Measurements from ENCODE around the gene KATNB1. TPM values are rescaled to one million over a fixed set of nuclear protein-coding genes. Genes with fewer than 3 reads are reported as not detected.
"Not testable (repeated sequence)": the region's sequence is repeated elsewhere in the genome, so short reads cannot be mapped to it uniquely, and the experiment has no call there.

The KATNB1 gene
- polyA plus RNA-seq, 1 of the 3 experiments (the other 2 are of a cell fraction), result 43.7 TPM

- no peak for TF ChIP-seq REST (IDR thresholded peaks at IDR 0.05; ENCODE audit: low read depth, low read length)
- no peak for TF ChIP-seq GABPA (IDR thresholded peaks at IDR 0.05; ENCODE audit: low read depth)
Observed at GRCh38 chr16:57778658-57779057, 43.1 kb downstream of the KATNB1 start (continued).

GRCh38 chr16:57779836-57780235, 44.3 kb downstream of the KATNB1 start:
- H2AFZ ChIP-seq (ENCODE audit: low read depth); H3K9me2 ChIP-seq; H3F3A ChIP-seq (replicated peaks; ENCODE audit: insufficient read depth); H3K9me3 ChIP-seq; H3K4me3 ChIP-seq (ENCODE audit: low read depth in 2 of 2, low read length in 1 of 2); H3K27ac ChIP-seq (ENCODE audit: low read depth in 2 of 2, low read length in 1 of 2); H3K4me2 ChIP-seq; CTCF ChIA-PET; DNase-seq; H3K27me3 ChIP-seq (ENCODE audit: insufficient read depth); H3K4me1 ChIP-seq (ENCODE audit: control insufficient read depth in 1 of 2, insufficient read depth in 2 of 2, low read depth in 1 of 2, low read length in 1 of 2); H3K9ac ChIP-seq; POLR2A ChIA-PET: not testable (repeated sequence)
- Histone ChIP-seq H3K36me3 (replicated peaks in 1 of 2; ENCODE audit: control insufficient read depth in 1 of 2, insufficient read depth in 2 of 2, low read length in 1 of 2) (peaks cover 5 to 15% of the 10 kb centered on the region in 2 experiments), H3K79me2 (ENCODE audit: insufficient read depth) (peaks cover 43% of the 10 kb centered on the region), H4K20me1 (ENCODE audit: insufficient read depth) (peaks cover 21% of the 10 kb centered on the region; the same call in 1 of the 2 replicates)
- WGBS (ENCODE audit: low lambda C conversion rate), result 94% methylated on average over 5 of the region's 5 CpGs

GRCh38 chr16:57781349-57781740, 45.8 kb downstream of the KATNB1 start:
- no peaks in the 10 kb centered on the region for H3K9me2 ChIP-seq
- H3K27me3 ChIP-seq (ENCODE audit: insufficient read depth), result no peaks in the 10 kb centered on the region
- H3F3A ChIP-seq (replicated peaks; ENCODE audit: insufficient read depth), result no peaks in the 10 kb centered on the region
- no peak for TF ChIP-seq FOXM1 (IDR thresholded peaks at IDR 0.05; ENCODE audit: low read depth)
- TF ChIP-seq GABPA (IDR thresholded peaks at IDR 0.05; ENCODE audit: low read depth), result no peak
- no peak for TF ChIP-seq SIN3A (IDR thresholded peaks at IDR 0.05; ENCODE audit: borderline replicate concordance, low read depth, low read length)
- no peak for TF ChIP-seq SMC3 (IDR thresholded peaks at IDR 0.05; ENCODE audit: low read depth, low read length)
- no peak for TF ChIP-seq RFX5 (IDR thresholded peaks at IDR 0.05; ENCODE audit: low read length)
- no peak for TF ChIP-seq JUND (IDR thresholded peaks at IDR 0.05)
- TF ChIP-seq GATA2 (CRISPR knock-in tag; IDR thresholded peaks at IDR 0.05), result no peak
- TF ChIP-seq ELF1 (IDR thresholded peaks at IDR 0.05), result no peak
- TF ChIP-seq, protein P1, sequence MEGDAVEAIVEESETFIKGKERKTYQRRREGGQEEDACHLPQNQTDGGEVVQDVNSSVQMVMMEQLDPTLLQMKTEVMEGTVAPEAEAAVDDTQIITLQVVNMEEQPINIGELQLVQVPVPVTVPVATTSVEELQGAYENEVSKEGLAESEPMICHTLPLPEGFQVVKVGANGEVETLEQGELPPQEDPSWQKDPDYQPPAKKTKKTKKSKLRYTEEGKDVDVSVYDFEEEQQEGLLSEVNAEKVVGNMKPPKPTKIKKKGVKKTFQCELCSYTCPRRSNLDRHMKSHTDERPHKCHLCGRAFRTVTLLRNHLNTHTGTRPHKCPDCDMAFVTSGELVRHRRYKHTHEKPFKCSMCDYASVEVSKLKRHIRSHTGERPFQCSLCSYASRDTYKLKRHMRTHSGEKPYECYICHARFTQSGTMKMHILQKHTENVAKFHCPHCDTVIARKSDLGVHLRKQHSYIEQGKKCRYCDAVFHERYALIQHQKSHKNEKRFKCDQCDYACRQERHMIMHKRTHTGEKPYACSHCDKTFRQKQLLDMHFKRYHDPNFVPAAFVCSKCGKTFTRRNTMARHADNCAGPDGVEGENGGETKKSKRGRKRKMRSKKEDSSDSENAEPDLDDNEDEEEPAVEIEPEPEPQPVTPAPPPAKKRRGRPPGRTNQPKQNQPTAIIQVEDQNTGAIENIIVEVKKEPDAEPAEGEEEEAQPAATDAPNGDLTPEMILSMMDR (IDR thresholded peaks at IDR 0.05), result no peak
- TF ChIP-seq PBX3 (IDR thresholded peaks at IDR 0.05), result no peak
- no peak for TF ChIP-seq FOXJ3 (CRISPR knock-in tag; IDR thresholded peaks at IDR 0.05)
- no peak for TF ChIP-seq TCF12 (IDR thresholded peaks at IDR 0.05)
- no peak for TF ChIP-seq TAF1 (IDR thresholded peaks at IDR 0.05; ENCODE audit: borderline replicate concordance, low read depth, low read length)
- no peak for TF ChIP-seq RAD21 (IDR thresholded peaks at IDR 0.05; ENCODE audit: low read length)
- no peak overlapping the region for H3K4me2 ChIP-seq
- no peak for DNase-seq
- H3K27ac ChIP-seq (ENCODE audit: low read depth in 2 of 2, low read length in 1 of 2), result no peak overlapping the region
- 100% methylated on average over 1 of the region's 1 CpG for WGBS (ENCODE audit: low lambda C conversion rate)
- H3K9ac ChIP-seq, result no peak overlapping the region
- peaks cover 21% of the 10 kb centered on the region; the same call in 1 of the 2 replicates for H4K20me1 ChIP-seq (ENCODE audit: insufficient read depth)
- H3K4me1 ChIP-seq (ENCODE audit: control insufficient read depth in 1 of 2, insufficient read depth in 2 of 2, low read depth in 1 of 2, low read length in 1 of 2), result no peaks in the 10 kb centered on the region
- no peak overlapping the region for H2AFZ ChIP-seq (ENCODE audit: low read depth)
- ChIA-PET CTCF (interaction anchor here (1.2 to 1.6 kb wide), 3 partner anchors 10 to 220 kb away, joined by 3 to 4 read pairs (median 4); partner anchors contain the start of gene USB1), POLR2A (no interaction called here)
- no peaks in the 10 kb centered on the region for H3K9me3 ChIP-seq
- H3K79me2 ChIP-seq (ENCODE audit: insufficient read depth), result peaks cover 37% of the 10 kb centered on the region
- peaks cover 7 to 13% of the 10 kb centered on the region in 2 experiments for H3K36me3 ChIP-seq (replicated peaks in 1 of 2; ENCODE audit: control insufficient read depth in 1 of 2, insufficient read depth in 2 of 2, low read length in 1 of 2)
- H3K4me3 ChIP-seq (ENCODE audit: low read depth in 2 of 2, low read length in 1 of 2), result no peak overlapping the region
